Neural progenitor cell (in vitro differentiated cells): Measurements from ENCODE around the gene CD248. TPM values are rescaled to one million over a fixed set of nuclear protein-coding genes. Genes with fewer than 3 reads are reported as not detected.
A peak's percentile ranks its signal among the peaks of the same experiment; 100 is the strongest.

Source experiments
- DNase-seq: peaks from one replicate; pipeline ENCODE4 v3.0.0-alpha.2; 2016; ENCODE audit warnings: low spot score
- H2AFZ ChIP-seq: fragments of 200-600 bp; sonication (generic); replicated peaks from 2 replicates; pipeline ENCODE4 v1.6.1; 2016; ENCODE audit warnings: antibody characterized with exemption
- H3F3A ChIP-seq: fragments of 200-600 bp; sonication (generic); 2 replicates; pipeline ENCODE4 v1.6.1; 2016; ENCODE audit warnings: antibody characterized with exemption, low read depth
- H3K27ac ChIP-seq: fragments of 200-600 bp; sonication (generic); 2 replicates; pipeline ENCODE4 v1.5.1; 2016; ENCODE audit warnings: mild to moderate bottlenecking
- H3K27me3 ChIP-seq: fragments of 200-600 bp; sonication (generic); 2 replicates; pipeline ENCODE4 v1.6.1; 2016; ENCODE audit warnings: mild to moderate bottlenecking, moderate library complexity
- H3K36me3 ChIP-seq: fragments of 200-600 bp; sonication (generic); 2 replicates; pipeline ENCODE4 v1.5.1; 2016
- H3K4me1 ChIP-seq: fragments of 200-600 bp; sonication (generic); 2 replicates; pipeline ENCODE4 v1.6.1; 2016; ENCODE audit warnings: mixed run types
- H3K4me2 ChIP-seq: fragments of 200-600 bp; sonication (generic); 2 replicates; pipeline ENCODE4 v1.6.1; 2016
- H3K4me3 ChIP-seq: fragments of 200-600 bp; sonication (generic); 2 replicates; pipeline ENCODE4 v1.5.1; 2016
- H3K79me2 ChIP-seq: fragments of 200-600 bp; sonication (generic); 2 replicates; pipeline ENCODE4 v1.6.1; 2016; ENCODE audit warnings: low read depth
- H3K9ac ChIP-seq: fragments of 200-600 bp; sonication (generic); 2 replicates; pipeline ENCODE4 v1.6.1; 2016
- H3K9me3 ChIP-seq: fragments of 200-600 bp; sonication (generic); 2 replicates; pipeline ENCODE4 v1.5.1; 2016; ENCODE audit warnings: low read depth
- H4K20me1 ChIP-seq: fragments of 200-600 bp; sonication (generic); 2 replicates; pipeline ENCODE4 v1.6.1; 2016; ENCODE audit warnings: low read depth
- H3K27ac Mint-ChIP-seq: 3 replicates; pipeline ENCODE4 v1.8.0; 2021; ENCODE audit warnings: mixed read lengths
- H3K27me3 Mint-ChIP-seq: 2 replicates; pipeline ENCODE4 v1.8.0; 2022; ENCODE audit warnings: low read depth, mild to moderate bottlenecking, inconsistent platforms, moderate library complexity, mixed read lengths; ENCODE audit not compliant: insufficient read depth
- H3K36me3 Mint-ChIP-seq: 3 replicates; pipeline ENCODE4 v1.8.0; 2021; ENCODE audit warnings: mixed read lengths
- H3K4me1 Mint-ChIP-seq: 3 replicates; pipeline ENCODE4 v1.8.0; 2021; ENCODE audit warnings: mixed read lengths
- H3K4me3 Mint-ChIP-seq: 3 replicates; pipeline ENCODE4 v1.8.0; 2021; ENCODE audit warnings: mild to moderate bottlenecking, moderate library complexity, mixed read lengths
- H3K9me3 Mint-ChIP-seq: 3 replicates; pipeline ENCODE4 v1.8.0; 2020; ENCODE audit warnings: mixed read lengths
- CTCF ChIP-seq: fragments of 200-600 bp; sonication (generic); IDR thresholded peaks from 2 replicates; pipeline ENCODE4 v1.5.1; 2017; ENCODE audit warnings: antibody characterized with exemption, mild to moderate bottlenecking
- EZH2 ChIP-seq: fragments of 200-600 bp; sonication (generic); IDR thresholded peaks from 2 replicates; pipeline ENCODE4 v1.6.1; 2017; ENCODE audit warnings: antibody characterized with exemption, mild to moderate bottlenecking, moderate library complexity
- EZH2phosphoT487 ChIP-seq: fragments of 200-600 bp; sonication (generic); IDR thresholded peaks from 2 replicates; pipeline ENCODE4 v1.6.1; 2017; ENCODE audit warnings: antibody characterized with exemption
- total RNA-seq: library from RNA; depleted of rRNA; stranded (reverse); fragments of >200 nt; gene quantifications from 2 replicates; pipeline ENCODE4 v1.2.3, GENCODE V29; 2015; ENCODE audit warnings: low replicate concordance

The CD248 gene
- total RNA-seq, 1 donor from 2014 or later, result 0.62 TPM

GRCh38 chr11:66291303-66291705 lies 25.5 kb downstream of the CD248 start:
- peak overlapping the region; percentile 89 for H3K4me2 ChIP-seq

GRCh38 chr11:66290330-66290621 lies 26.6 kb downstream of the CD248 start:
- peaks cover 39% of the 10 kb centered on the region for H3K27me3 Mint-ChIP-seq
- Histone ChIP-seq H3F3A (peaks cover 19% of the 10 kb centered on the region), H3K4me2 (no peak overlapping the region), H3K4me1 (peaks cover 5% of the 10 kb centered on the region), H3K9ac (no peak overlapping the region), H3K27ac (no peak overlapping the region), H2AFZ (no peak overlapping the region), H3K79me2 (peaks cover 8% of the 10 kb centered on the region), H4K20me1 (peaks cover 37% of the 10 kb centered on the region), H3K27me3 (peaks cover 49% of the 10 kb centered on the region), H3K36me3 (no peaks in the 10 kb centered on the region), H3K9me3 (no peaks in the 10 kb centered on the region), H3K4me3 (no peak overlapping the region)
- no peak for DNase-seq
- H3K4me1 Mint-ChIP-seq, result peaks cover 35% of the 10 kb centered on the region
- H3K36me3 Mint-ChIP-seq, result no peaks in the 10 kb centered on the region
- TF ChIP-seq CTCF, result no peak
- TF ChIP-seq EZH2, result no peak
- TF ChIP-seq EZH2phosphoT487, result no peak
- no peak overlapping the region for H3K27ac Mint-ChIP-seq
- peak overlapping the region; percentile 98 for H3K4me3 Mint-ChIP-seq
- H3K9me3 Mint-ChIP-seq, result peaks cover 5% of the 10 kb centered on the region

More at GRCh38 chr11:66291303-66291705, 25.5 kb downstream of the CD248 start:
- Mint-ChIP-seq H3K4me3 (peak overlapping the region; percentile 98), H3K4me1 (peaks cover 34% of the 10 kb centered on the region), H3K27ac (no peak overlapping the region), H3K27me3 (peaks cover 39% of the 10 kb centered on the region), H3K36me3 (no peaks in the 10 kb centered on the region), H3K9me3 (peaks cover 5% of the 10 kb centered on the region)
- TF ChIP-seq CTCF, result no peak
- TF ChIP-seq EZH2phosphoT487, result peak; percentile 45
- peak; percentile 76 for TF ChIP-seq EZH2
- H2AFZ ChIP-seq, result no peak overlapping the region
- peaks cover 37% of the 10 kb centered on the region for H4K20me1 ChIP-seq
- no peak overlapping the region for H3K9ac ChIP-seq
- no peaks in the 10 kb centered on the region for H3K36me3 ChIP-seq
- peak overlapping the region; percentile 27 for H3K4me3 ChIP-seq
- peaks cover 19% of the 10 kb centered on the region for H3F3A ChIP-seq
- peaks cover 49% of the 10 kb centered on the region for H3K27me3 ChIP-seq
- H3K79me2 ChIP-seq, result peaks cover 8% of the 10 kb centered on the region
- no peak for DNase-seq
- H3K4me1 ChIP-seq, result peaks cover 5% of the 10 kb centered on the region
- H3K9me3 ChIP-seq, result no peaks in the 10 kb centered on the region
- no peak overlapping the region for H3K27ac ChIP-seq

DNA sequence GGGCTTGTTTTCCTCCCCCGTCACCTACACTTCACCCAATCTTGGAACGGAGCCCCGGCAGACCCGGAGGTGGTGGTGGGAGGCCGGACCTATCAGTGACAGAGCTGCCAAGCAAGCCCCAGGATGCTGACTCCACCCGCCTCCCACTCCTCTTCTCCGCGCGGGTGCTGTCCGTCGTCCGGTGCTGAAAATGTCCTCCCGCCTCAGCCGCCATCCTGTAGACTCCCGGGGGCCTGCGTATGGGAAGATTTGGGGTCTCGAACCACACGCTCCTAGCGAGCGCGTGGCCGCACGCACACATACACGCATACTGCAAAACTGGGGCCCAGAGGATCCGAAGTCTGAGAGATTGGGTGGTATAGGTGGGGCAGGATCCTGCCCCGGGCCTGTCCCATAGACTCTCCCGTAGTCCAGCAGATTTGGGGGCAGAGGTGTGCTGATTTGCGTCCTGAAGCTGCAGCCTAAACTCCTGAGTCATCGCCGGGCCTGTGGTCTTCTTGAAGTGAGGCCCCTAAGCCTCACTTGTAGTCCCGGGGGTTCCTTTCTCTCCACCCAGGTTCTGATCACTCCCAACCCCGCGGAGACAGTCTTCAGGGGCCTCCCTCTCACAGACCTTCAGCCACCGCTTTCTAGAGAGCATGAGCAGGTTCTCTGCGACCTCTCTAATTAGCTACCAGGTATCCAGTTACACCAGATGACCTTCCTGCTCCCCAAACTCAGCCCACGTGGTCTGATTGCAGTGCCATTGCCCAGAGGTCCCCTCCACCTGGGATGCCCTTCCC lies 27.1 kb downstream of the CD248 start:
- peaks cover 19% of the 10 kb centered on the region for H3F3A ChIP-seq
- peaks cover 5% of the 10 kb centered on the region for H3K4me1 ChIP-seq
- Mint-ChIP-seq H3K9me3 (peaks cover 5% of the 10 kb centered on the region), H3K27ac (no peak overlapping the region), H3K36me3 (no peaks in the 10 kb centered on the region), H3K27me3 (peaks cover 39% of the 10 kb centered on the region), H3K4me1 (peaks cover 38% of the 10 kb centered on the region), H3K4me3 (peak overlapping the region; percentile 98)
- peaks cover 8% of the 10 kb centered on the region for H3K79me2 ChIP-seq
- H3K4me3 ChIP-seq, result peak overlapping the region; percentile 81
- no peaks in the 10 kb centered on the region for H3K36me3 ChIP-seq
- peak overlapping the region; percentile 78 for H3K4me2 ChIP-seq
- no peak overlapping the region for H2AFZ ChIP-seq
- H4K20me1 ChIP-seq, result peaks cover 37% of the 10 kb centered on the region
- DNase-seq, result peak; percentile 92
- TF ChIP-seq EZH2 (peak; percentile 28), EZH2phosphoT487 (no peak)
- no peak overlapping the region for H3K9ac ChIP-seq
- no peaks in the 10 kb centered on the region for H3K9me3 ChIP-seq
- H3K27ac ChIP-seq, result peak overlapping the region; percentile 27
- H3K27me3 ChIP-seq, result peaks cover 49% of the 10 kb centered on the region
